ENCODE measurements around the gene G2E3. TPM values are rescaled to one million over a fixed set of nuclear protein-coding genes. Genes with fewer than 3 reads are reported as not detected.

Gene G2E3
- polyA plus RNA-seq, 1 experiment = 21.7 TPM

DNA sequence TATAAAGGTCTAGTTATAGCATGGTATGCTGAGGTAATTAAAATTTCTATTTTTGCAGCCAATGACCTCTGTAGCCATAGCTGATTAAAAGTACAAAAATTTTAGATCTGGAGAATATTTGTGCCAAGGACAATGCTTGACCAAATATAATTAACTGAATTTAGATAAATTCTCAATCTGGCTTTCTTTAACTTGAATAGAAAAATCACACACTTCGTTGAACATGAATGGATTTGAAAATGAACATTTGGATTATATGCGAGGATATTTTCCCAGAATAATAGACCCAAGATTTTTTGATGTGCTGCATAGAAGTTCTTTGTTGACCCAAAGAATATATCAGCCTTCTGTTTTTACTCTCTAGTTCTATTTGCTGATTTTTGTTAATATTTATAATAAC, 38.4 kb upstream of the G2E3 start:
- H3K4me3 ChIP-seq (ENCODE audit: low read depth, low read length) = no peak overlapping the region
- ChIA-PET CTCF (interaction anchor here (0.7 to 2.7 kb wide), 7 partner anchors 12 to 250 kb away, joined by 3 to 13 read pairs (median 4); no protein-coding TSS in a partner anchor), POLR2A (no interaction called here)
- DNase-seq (ENCODE audit: low read depth, low spot score) = no peak
- TF ChIP-seq, protein P1, sequence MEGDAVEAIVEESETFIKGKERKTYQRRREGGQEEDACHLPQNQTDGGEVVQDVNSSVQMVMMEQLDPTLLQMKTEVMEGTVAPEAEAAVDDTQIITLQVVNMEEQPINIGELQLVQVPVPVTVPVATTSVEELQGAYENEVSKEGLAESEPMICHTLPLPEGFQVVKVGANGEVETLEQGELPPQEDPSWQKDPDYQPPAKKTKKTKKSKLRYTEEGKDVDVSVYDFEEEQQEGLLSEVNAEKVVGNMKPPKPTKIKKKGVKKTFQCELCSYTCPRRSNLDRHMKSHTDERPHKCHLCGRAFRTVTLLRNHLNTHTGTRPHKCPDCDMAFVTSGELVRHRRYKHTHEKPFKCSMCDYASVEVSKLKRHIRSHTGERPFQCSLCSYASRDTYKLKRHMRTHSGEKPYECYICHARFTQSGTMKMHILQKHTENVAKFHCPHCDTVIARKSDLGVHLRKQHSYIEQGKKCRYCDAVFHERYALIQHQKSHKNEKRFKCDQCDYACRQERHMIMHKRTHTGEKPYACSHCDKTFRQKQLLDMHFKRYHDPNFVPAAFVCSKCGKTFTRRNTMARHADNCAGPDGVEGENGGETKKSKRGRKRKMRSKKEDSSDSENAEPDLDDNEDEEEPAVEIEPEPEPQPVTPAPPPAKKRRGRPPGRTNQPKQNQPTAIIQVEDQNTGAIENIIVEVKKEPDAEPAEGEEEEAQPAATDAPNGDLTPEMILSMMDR (IDR thresholded peaks at IDR 0.05; ENCODE audit: low read depth, low read length) = no peak
- no peaks in the 10 kb centered on the region for H3K9me3 ChIP-seq (ENCODE audit: control insufficient read depth, insufficient read depth, low read length)
- no peak overlapping the region for H3K27ac ChIP-seq (ENCODE audit: low read depth, low read length)
- H3K27me3 ChIP-seq (ENCODE audit: control insufficient read depth, insufficient read depth, low read length) = no peaks in the 10 kb centered on the region

DNA sequence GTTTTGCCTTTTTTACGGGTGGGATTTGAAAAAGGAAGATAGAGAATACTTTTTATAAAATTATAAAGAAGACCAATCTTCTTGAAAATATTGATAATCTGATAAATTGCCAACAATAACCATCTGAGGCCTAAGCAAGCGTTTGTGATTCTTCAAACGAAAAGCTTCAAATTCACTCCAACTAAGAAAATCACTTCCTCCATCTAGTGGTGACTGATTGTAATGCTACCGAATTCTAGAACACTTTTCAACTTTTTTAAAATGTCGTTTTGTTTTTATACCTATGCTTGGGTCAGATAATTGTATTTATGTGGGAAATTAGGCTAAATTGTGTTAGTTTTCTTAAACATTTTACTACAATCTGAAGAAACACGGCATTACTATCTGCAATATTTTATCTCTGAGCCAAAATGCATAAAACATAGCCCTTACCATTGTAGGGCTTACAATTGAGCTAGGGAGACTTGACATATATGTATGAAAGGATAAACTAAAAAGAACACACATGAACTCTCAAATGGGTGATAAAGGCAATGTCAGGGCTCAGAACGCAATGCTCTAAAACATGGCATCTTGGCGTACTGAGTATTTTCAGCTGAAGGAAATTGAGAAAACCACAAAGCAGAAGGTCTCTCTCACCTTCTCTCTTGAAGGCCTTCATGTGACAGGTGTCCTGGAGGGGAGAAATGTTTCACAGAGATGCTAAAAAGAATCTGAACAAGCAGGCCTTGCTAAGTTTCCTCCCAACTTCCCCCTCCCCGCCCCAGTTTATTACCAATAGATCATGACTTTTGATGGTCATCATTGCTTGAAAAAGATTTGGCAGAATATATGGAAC, 36.8 kb upstream of the G2E3 start:
- POLR2A ChIA-PET = no interaction called here
- TF ChIP-seq, protein P1 (IDR thresholded peaks at IDR 0.05; ENCODE audit: low read depth, low read length) = peak; percentile 83

DNA sequence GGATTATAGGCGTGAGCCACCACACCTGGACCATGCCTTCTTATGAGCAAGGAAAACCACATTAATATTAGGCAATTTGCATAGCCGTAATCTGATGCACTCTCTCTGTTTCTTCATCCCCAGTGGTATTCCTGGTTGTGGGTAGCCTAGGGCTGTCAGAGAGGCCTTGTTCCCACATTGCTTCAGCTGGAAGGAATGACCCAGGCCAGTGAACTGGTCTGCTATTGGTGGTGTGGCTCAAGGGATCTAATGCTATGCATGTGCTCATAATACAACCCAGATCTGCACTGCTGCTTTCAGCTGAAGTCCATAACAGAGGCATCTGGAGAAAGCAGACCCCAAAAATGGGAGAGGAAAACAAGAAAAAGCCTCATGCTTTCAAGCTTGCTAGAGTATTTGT, 33.1 kb upstream of the G2E3 start:
- ChIA-PET CTCF (no interaction called here), POLR2A (no interaction called here)
- no peak overlapping the region for H3K27ac ChIP-seq (ENCODE audit: low read depth, low read length)
- no peak for DNase-seq (ENCODE audit: low read depth, low spot score)
- H3K4me3 ChIP-seq (ENCODE audit: low read depth, low read length) = no peak overlapping the region
- no peaks in the 10 kb centered on the region for H3K27me3 ChIP-seq (ENCODE audit: control insufficient read depth, insufficient read depth, low read length)
- H3K9me3 ChIP-seq (ENCODE audit: control insufficient read depth, insufficient read depth, low read length) = no peaks in the 10 kb centered on the region
- TF ChIP-seq, protein P1 (IDR thresholded peaks at IDR 0.05; ENCODE audit: low read depth, low read length) = no peak

More for the DNA sequence above, 36.8 kb upstream of the G2E3 start:
- no peaks in the 10 kb centered on the region for H3K27me3 ChIP-seq (ENCODE audit: control insufficient read depth, insufficient read depth, low read length)
- no peak overlapping the region for H3K4me3 ChIP-seq (ENCODE audit: low read depth, low read length)
- CTCF ChIA-PET = interaction anchor here (0.5 to 2.7 kb wide), 21 partner anchors 8 to 312 kb away, joined by 3 to 12 read pairs (median 4); partner anchors contain the start of gene G2E3
- no peak overlapping the region for H3K27ac ChIP-seq (ENCODE audit: low read depth, low read length)
- no peak for DNase-seq (ENCODE audit: low read depth, low spot score)
- H3K9me3 ChIP-seq (ENCODE audit: control insufficient read depth, insufficient read depth, low read length) = no peaks in the 10 kb centered on the region

DNA sequence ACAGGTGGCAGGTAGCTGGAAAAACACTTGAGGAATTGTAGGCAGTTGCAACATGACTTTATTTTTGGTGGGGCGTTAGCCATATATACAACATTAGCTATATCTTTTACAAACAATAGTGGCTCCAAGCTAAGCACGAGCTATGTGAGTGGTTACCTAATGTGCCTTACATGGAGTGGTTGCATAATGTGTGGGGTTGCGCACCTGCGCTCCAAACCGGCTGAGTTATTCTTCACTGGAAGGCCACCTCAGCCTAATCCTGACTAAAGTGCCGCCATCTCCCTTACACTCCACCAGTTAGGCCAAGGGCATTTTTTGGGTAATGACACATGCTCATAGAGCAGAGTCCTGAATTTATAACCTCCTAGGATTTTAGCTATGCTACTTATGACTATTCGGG, 31.8 kb upstream of the G2E3 start:
- no peaks in the 10 kb centered on the region for H3K27me3 ChIP-seq (ENCODE audit: control insufficient read depth, insufficient read depth, low read length)
- ChIA-PET CTCF (no interaction called here), POLR2A (no interaction called here)
- DNase-seq (ENCODE audit: low read depth, low spot score) = no peak
- TF ChIP-seq, protein P1 (IDR thresholded peaks at IDR 0.05; ENCODE audit: low read depth, low read length) = no peak
- H3K4me3 ChIP-seq (ENCODE audit: low read depth, low read length) = no peak overlapping the region
- H3K9me3 ChIP-seq (ENCODE audit: control insufficient read depth, insufficient read depth, low read length) = no peaks in the 10 kb centered on the region
- H3K27ac ChIP-seq (ENCODE audit: low read depth, low read length) = no peak overlapping the region

DNA sequence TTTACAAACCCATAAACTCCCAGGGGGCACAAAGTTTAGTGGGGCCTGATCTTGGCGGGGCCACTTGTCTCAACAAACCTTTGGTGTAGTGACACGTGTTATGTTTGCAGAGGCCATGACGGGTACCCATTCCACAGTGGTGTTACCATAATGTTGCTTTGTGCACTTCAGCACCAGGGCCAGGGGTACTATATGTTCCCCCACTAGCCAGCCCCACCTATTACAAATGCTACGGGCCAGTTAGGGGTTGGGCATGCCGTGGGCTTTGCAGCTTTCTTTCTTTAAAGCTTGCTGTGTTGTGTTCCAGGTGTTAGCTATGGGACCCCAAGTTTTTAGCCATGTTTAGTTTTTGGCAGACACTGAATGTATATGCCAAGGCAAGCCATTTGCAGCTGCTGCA, 30.8 kb upstream of the G2E3 start:
- Histone ChIP-seq H3K27me3 (ENCODE audit: control insufficient read depth, insufficient read depth, low read length) (no peaks in the 10 kb centered on the region), H3K4me3 (ENCODE audit: low read depth, low read length) (no peak overlapping the region), H3K9me3 (ENCODE audit: control insufficient read depth, insufficient read depth, low read length) (no peaks in the 10 kb centered on the region), H3K27ac (ENCODE audit: low read depth, low read length) (no peak overlapping the region)
- ChIA-PET POLR2A (no interaction called here), CTCF (no interaction called here)
- DNase-seq (ENCODE audit: low read depth, low spot score) = no peak
- TF ChIP-seq, protein P1 (IDR thresholded peaks at IDR 0.05; ENCODE audit: low read depth, low read length) = no peak
